Cardiac fibroblast (primary cell): ENCODE data around the gene ISG20.

ENCODE experiments used
- DNase-seq, 2 donors: peaks; one replicate each; pipeline versions ENCODE4 v3.0.0 to v3.0.0-alpha.2; 2010; ENCODE audit warnings: low read depth in 2 of 2
- H3K4me3 ChIP-seq, 2 donors: replicated peaks in 1 of 2; 1 replicate in 1 of 2; 2 replicates in 1 of 2; pipeline ENCODE4 v1.5.1; 2011; ENCODE audit warnings: low read depth in 2 of 2, low read length in 2 of 2, mild to moderate bottlenecking in 2 of 2, moderate library complexity in 1 of 2
- CTCF ChIP-seq: IDR thresholded peaks from one replicate; pipeline ENCODE4 v1.5.1; 2011; ENCODE audit warnings: low read depth, mild to moderate bottlenecking, low read length, inconsistent platforms

Gene ISG20

GRCh38 chr15:88678755-88679154 lies 39.9 kb downstream of the ISG20 start:
- DNase-seq = no peak
- TF ChIP-seq CTCF = no peak
- H3K4me3 ChIP-seq = no peak overlapping the region

- no peak for TF ChIP-seq CTCF
- no peak overlapping the region for H3K4me3 ChIP-seq
- no peak for DNase-seq
These were observed 41.6 kb downstream of the ISG20 start for GRCh38 chr15:88680241-88681001.

- no peak for TF ChIP-seq CTCF
These were observed 42.9 kb downstream of the ISG20 start for GRCh38 chr15:88681610-88682221.

DNA sequence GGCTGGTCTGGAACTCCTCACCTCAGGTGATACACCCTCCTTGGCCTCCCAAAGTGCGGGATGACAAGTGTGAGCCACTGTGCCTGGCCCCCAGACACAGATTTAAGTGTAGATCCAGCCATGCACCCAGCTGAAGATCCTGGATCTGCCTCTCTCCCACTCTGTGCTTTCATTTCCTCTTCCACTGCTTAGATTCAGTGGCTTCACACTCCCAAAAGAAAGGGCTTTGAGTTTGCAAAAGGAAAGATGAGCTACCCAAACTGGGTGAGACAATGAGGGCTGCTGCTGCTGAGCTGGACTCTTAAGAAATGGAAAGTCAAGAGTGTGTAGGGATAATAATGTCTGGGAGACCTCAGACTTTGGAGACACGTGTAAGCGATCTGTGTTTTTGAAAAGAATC lies 45.5 kb downstream of the ISG20 start:
- no peak overlapping the region for H3K4me3 ChIP-seq
- no peak for DNase-seq
- no peak for TF ChIP-seq CTCF

More at GRCh38 chr15:88681610-88682221, 42.9 kb downstream of the ISG20 start:
- DNase-seq = no peak
- no peak overlapping the region for H3K4me3 ChIP-seq

DNA sequence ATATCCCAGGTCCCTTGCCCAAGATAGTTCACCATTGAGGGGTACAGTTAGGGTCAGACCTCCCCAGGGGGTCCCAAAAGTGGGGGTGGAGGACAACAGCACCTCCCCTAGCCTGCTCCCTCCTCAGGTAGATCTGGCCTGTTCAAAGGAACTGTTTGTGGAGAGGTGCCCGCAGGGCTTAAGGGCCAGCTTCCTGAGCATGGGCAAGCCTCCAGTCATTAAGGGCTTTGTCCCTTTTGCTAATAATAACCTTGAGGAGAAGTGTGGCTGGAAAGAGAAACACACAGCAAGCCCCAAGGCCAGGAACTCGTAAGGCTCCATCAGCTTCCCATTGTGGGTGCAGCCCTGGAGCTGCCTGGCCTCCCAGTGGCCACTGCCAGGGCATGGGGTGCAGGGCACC lies 47.4 kb downstream of the ISG20 start:
- no peak overlapping the region for H3K4me3 ChIP-seq
- no peak for DNase-seq
- no peak for TF ChIP-seq CTCF

DNA sequence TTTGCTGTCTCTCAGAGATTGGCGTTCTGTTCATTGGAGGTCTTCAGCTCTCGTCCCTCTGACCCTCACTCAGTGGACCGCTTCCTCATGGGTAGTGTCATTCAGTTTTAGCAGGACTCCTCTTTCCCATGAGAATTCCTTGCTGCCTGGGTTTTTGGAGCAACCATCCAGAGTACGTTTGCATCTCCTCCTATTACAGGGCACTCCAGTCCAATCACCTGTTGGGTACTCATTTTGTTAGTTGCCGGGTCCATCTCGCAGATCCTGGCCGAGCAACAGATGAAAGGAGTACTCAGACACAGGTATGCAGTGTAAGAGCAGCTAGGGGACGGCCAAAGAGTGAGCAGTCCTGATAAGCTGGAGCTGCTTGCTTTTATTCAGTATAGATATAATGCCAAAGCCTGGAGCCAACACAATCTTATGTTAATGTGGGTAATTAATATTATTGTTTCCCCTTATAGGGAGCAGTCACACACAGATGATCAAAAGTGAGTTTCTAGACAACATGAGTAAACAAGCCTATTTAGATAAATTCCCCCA lies 49.6 kb downstream of the ISG20 start:
- H3K4me3 ChIP-seq = no peak overlapping the region

More for the DNA sequence above, 49.6 kb downstream of the ISG20 start:
- no peak for TF ChIP-seq CTCF
- DNase-seq = no peak
